Vagina (tissue), 2 donors: Measurements from ENCODE around the gene MEIS3. TPM values are rescaled to one million over a fixed set of nuclear protein-coding genes. Genes with fewer than 3 reads are reported as not detected.
A peak's percentile ranks its signal among the peaks of the same experiment; 100 is the strongest.
"Not testable (repeated sequence)": the region's sequence is repeated elsewhere in the genome, so short reads cannot be mapped to it uniquely, and the experiment has no call there.

Experiments
- DNase-seq, 2 donors: peaks; one replicate each; pipeline ENCODE4 v3.0.0-alpha.2; 2017; ENCODE audit errors: extremely low spot score in 2 of 2
- H3K27ac ChIP-seq: fragments of 200-600 bp; sonication (generic); one replicate; pipeline ENCODE4 v1.5.1; 2019
- H3K27me3 ChIP-seq: fragments of 200-600 bp; sonication (generic); one replicate; pipeline ENCODE4 v1.5.1; 2019
- H3K36me3 ChIP-seq, 2 donors: fragments of 200-600 bp; sonication (generic); one replicate each; pipeline ENCODE4 v1.5.1; 2017 to 2019
- H3K4me1 ChIP-seq: fragments of 200-600 bp; sonication (generic); one replicate; pipeline ENCODE4 v1.5.1; 2019
- H3K4me3 ChIP-seq, 2 donors: fragments of 200-600 bp; sonication (generic); 1 replicate in 1 of 2; 2 replicates in 1 of 2; pipeline ENCODE4 v1.5.1; 2016 to 2019
- H3K9me3 ChIP-seq: fragments of 200-600 bp; sonication (generic); one replicate; pipeline ENCODE4 v1.5.1; 2019
- POLR2A ChIP-seq, 2 donors: fragments of 450-650 bp; IDR thresholded peaks; one replicate each; pipeline ENCODE4 v1.6.1; 2017; ENCODE audit warnings: antibody characterized with exemption in 2 of 2, mild to moderate bottlenecking in 2 of 2, moderate library complexity in 2 of 2
- POLR2AphosphoS5 ChIP-seq, 2 donors: sonication (generic); formaldehyde crosslinking; IDR thresholded peaks; one replicate each; pipeline ENCODE4 v1.9.0; 2017; ENCODE audit warnings: antibody characterized with exemption in 2 of 2, mild to moderate bottlenecking in 2 of 2, low read depth in 1 of 2; ENCODE audit not compliant: insufficient read depth in 1 of 2
- intact Hi-C: fragments of 100-400 bp; cut with DNase I; formaldehyde crosslinking; loops from one replicate; pipeline ENCODE4 v1.15.1; 2023
- total RNA-seq: library from RNA; depleted of rRNA; stranded (reverse); fragments of >200 nt; gene quantifications from one replicate; pipeline ENCODE4 v1.2.3, GENCODE V29; 2016
- TF ChIP-seq, protein P1 (sequence below), 3 experiments: fragments of 450-650 bp in 2 of 3; fragments of 200-600 bp in 1 of 3; sonication (generic) in 1 of 3; IDR thresholded peaks; one replicate each; pipeline ENCODE4 v1.5.1; 2017 to 2019; ENCODE audit warnings: antibody characterized with exemption in 3 of 3, mild to moderate bottlenecking in 2 of 3, moderate library complexity in 2 of 3

MEIS3 gene
- total RNA-seq, 1 donor from 2014 or later, result 20.6 TPM

DNA sequence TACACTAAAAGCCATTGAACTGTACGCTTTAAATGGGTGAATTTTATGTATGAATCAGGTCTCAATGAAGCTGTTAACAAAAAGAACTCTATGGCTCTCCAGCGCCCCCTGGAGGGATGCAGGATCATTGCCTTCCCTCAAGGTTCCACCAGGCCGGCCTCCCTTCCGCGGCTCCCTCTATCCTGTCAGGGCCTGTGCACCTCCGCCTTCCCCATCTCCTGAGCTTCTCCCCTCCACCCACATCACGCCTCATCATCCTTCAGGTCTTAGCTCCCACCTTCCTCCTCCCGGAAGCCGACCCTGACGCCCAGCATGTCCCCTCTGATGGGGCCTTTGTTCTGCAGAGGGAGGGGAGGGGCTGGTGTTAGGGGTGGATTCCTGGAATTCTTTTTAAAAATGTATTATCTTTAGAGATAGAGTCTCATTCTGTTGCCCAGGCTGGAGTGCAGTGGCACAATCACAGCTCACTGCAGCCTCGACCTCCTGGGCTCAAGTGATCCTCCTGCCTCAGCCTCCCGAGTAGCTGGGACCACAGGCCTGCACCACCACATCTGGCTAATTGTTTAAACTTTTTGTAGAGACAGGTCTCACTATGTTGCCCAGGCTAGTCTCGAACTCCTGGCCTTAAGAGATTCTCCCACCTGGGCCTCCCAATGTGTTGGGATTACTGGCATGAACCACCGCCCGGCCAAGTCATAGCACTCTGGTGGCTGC is 27.7 kb downstream of the MEIS3 start:
- Histone ChIP-seq H3K4me1 (no peaks in the 10 kb centered on the region), H3K4me3 (no peak overlapping the region), H3K9me3 (no peaks in the 10 kb centered on the region), H3K36me3 (no peaks in the 10 kb centered on the region), H3K27ac (no peak overlapping the region), H3K27me3 (no peaks in the 10 kb centered on the region)
- no peak for TF ChIP-seq POLR2AphosphoS5 (IDR thresholded peaks at IDR 0.05; ENCODE audit: insufficient read depth in 1 of 2, low read depth in 1 of 2)
- TF ChIP-seq, protein P1, sequence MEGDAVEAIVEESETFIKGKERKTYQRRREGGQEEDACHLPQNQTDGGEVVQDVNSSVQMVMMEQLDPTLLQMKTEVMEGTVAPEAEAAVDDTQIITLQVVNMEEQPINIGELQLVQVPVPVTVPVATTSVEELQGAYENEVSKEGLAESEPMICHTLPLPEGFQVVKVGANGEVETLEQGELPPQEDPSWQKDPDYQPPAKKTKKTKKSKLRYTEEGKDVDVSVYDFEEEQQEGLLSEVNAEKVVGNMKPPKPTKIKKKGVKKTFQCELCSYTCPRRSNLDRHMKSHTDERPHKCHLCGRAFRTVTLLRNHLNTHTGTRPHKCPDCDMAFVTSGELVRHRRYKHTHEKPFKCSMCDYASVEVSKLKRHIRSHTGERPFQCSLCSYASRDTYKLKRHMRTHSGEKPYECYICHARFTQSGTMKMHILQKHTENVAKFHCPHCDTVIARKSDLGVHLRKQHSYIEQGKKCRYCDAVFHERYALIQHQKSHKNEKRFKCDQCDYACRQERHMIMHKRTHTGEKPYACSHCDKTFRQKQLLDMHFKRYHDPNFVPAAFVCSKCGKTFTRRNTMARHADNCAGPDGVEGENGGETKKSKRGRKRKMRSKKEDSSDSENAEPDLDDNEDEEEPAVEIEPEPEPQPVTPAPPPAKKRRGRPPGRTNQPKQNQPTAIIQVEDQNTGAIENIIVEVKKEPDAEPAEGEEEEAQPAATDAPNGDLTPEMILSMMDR (IDR thresholded peaks at IDR 0.05), result peak; percentile 63 to 80 (median 70)
- no peak for TF ChIP-seq POLR2A (IDR thresholded peaks at IDR 0.05)
- DNase-seq, result no peak
- intact Hi-C loops, result no loop called here

- no peak overlapping the region for H3K27ac ChIP-seq
- no peaks in the 10 kb centered on the region for H3K4me1 ChIP-seq
- intact Hi-C loops, result no loop called here
- no peak for DNase-seq
- no peaks in the 10 kb centered on the region for H3K36me3 ChIP-seq
- TF ChIP-seq POLR2AphosphoS5 (IDR thresholded peaks at IDR 0.05; ENCODE audit: insufficient read depth in 1 of 2, low read depth in 1 of 2) (no peak), POLR2A (IDR thresholded peaks at IDR 0.05) (no peak)
- TF ChIP-seq, protein P1 (IDR thresholded peaks at IDR 0.05), result no peak
- H3K9me3 ChIP-seq, result no peaks in the 10 kb centered on the region
- no peak overlapping the region for H3K4me3 ChIP-seq
- no peaks in the 10 kb centered on the region for H3K27me3 ChIP-seq
These were observed 28.5 kb downstream of the MEIS3 start for GRCh38 chr19:47390533-47391488.

DNA sequence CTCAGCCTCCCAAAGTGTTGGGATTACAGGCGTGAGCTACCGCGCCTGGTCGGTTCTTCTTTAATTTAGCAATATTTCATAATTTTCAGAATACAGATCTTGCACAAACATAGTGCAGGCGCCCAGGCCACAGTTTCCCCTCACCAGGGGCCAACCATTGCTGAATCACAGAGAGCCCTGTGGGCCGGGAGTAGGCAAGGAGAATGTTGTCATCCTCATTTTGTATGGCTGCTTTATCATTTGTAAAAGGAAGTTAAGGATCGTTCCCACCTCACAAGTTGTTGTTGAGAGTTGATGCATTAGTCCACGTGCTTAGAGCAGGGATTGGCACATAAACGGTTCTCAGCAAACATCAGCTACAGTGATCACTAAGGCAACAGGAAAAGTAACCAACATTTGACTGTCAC is 30.2 kb downstream of the MEIS3 start:
- H3K27me3 ChIP-seq, result no peaks in the 10 kb centered on the region
- no peak overlapping the region for H3K27ac ChIP-seq
- TF ChIP-seq, protein P1 (IDR thresholded peaks at IDR 0.05), result no peak
- TF ChIP-seq POLR2A (IDR thresholded peaks at IDR 0.05) (no peak), POLR2AphosphoS5 (IDR thresholded peaks at IDR 0.05; ENCODE audit: insufficient read depth in 1 of 2, low read depth in 1 of 2) (no peak)
- H3K9me3 ChIP-seq, result no peaks in the 10 kb centered on the region
- no peaks in the 10 kb centered on the region for H3K36me3 ChIP-seq
- intact Hi-C loops, result loop anchor here (10.0 kb wide), 1 partner anchor 84 kb away; the partner anchor contains the start of gene C5AR1
- DNase-seq, result no peak
- no peaks in the 10 kb centered on the region for H3K4me1 ChIP-seq
- no peak overlapping the region for H3K4me3 ChIP-seq

GRCh38 chr19:47388721-47389120 is 30.6 kb downstream of the MEIS3 start:
- not testable (repeated sequence) for H3K36me3 ChIP-seq, DNase-seq, H3K4me3 ChIP-seq, H3K4me1 ChIP-seq, H3K9me3 ChIP-seq, H3K27ac ChIP-seq, H3K27me3 ChIP-seq
- intact Hi-C loops, result loop anchor here (10.0 kb wide), 1 partner anchor 84 kb away; the partner anchor contains the start of gene C5AR1

- not testable (repeated sequence) for H3K27me3 ChIP-seq, H3K4me1 ChIP-seq, DNase-seq, H3K4me3 ChIP-seq, H3K9me3 ChIP-seq, H3K36me3 ChIP-seq, H3K27ac ChIP-seq
- intact Hi-C loops, result loop anchor here (10.0 kb wide), 1 partner anchor 83 kb away; the partner anchor contains the start of gene C5AR1
These were observed 31.7 kb downstream of the MEIS3 start for GRCh38 chr19:47387623-47388022.

DNA sequence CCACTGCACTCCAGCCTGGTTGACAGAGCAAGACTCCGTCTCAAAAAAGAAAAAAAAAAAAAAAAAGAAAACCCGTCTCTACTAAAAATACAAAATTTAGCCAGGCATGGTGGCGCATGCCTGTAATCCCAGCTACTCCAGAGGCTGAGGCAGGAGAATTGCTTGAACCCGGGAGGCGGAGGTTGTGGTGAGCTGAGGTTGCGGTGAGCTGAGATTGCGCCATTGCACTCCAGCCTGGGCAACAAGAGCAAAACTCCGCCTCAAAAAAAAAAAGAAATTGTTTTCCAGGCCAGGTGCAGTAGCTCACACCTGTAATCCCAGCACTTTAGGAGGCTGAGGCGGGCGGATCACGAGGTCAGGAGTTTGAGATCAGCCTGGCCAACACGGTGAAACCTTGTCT is 32.7 kb downstream of the MEIS3 start:
- H3K9me3 ChIP-seq, DNase-seq, H3K4me1 ChIP-seq, H3K36me3 ChIP-seq, H3K4me3 ChIP-seq, H3K27me3 ChIP-seq, H3K27ac ChIP-seq: not testable (repeated sequence)
- intact Hi-C loops, result loop anchor here (10.0 kb wide), 1 partner anchor 82 kb away; the partner anchor contains the start of gene C5AR1

- not testable (repeated sequence) for H3K9me3 ChIP-seq, DNase-seq, H3K27ac ChIP-seq, H3K4me3 ChIP-seq, H3K4me1 ChIP-seq, H3K27me3 ChIP-seq
- intact Hi-C loops, result loop anchor here (10.0 kb wide), 1 partner anchor 80 kb away; the partner anchor contains the start of gene C5AR1
- peaks cover 0 to 24% of the 10 kb centered on the region in 2 donors for H3K36me3 ChIP-seq
These were observed 34.8 kb downstream of the MEIS3 start for GRCh38 chr19:47384533-47384932.

- H3K4me1 ChIP-seq, H3K4me3 ChIP-seq, H3K27ac ChIP-seq, H3K9me3 ChIP-seq, DNase-seq, H3K27me3 ChIP-seq: not testable (repeated sequence)
- peaks cover 0 to 30% of the 10 kb centered on the region in 2 donors for H3K36me3 ChIP-seq
- intact Hi-C loops, result loop anchor here (10.0 kb wide), 1 partner anchor 79 kb away; the partner anchor contains the start of gene C5AR1
These were observed 35.4 kb downstream of the MEIS3 start for GRCh38 chr19:47383890-47384289.
